ENCODE measurements around the gene THOC6. TPM values are rescaled to one million over a fixed set of nuclear protein-coding genes. Genes with fewer than 3 reads are reported as not detected.
A peak's percentile ranks its signal among the peaks of the same experiment; 100 is the strongest.

The THOC6 gene
- total RNA-seq, 1 donor from 2014 or later: 16.6 TPM

GRCh38 chr16:3022208-3022683 lies 1.6 kb upstream of the THOC6 start:
- peak; percentile 81 for DNase-seq (ENCODE audit: low spot score)
- Histone ChIP-seq H4K20me1 (ENCODE audit: low read depth) (peaks cover 48% of the 10 kb centered on the region), H3K79me2 (ENCODE audit: low read depth) (peaks cover 18% of the 10 kb centered on the region), H3K4me3 (peak overlapping the region; percentile 75), H3K4me2 (peak overlapping the region; percentile 84), H3F3A (ENCODE audit: low read depth) (peaks cover 56% of the 10 kb centered on the region), H2AFZ (replicated peaks) (no peak overlapping the region), H3K9me3 (ENCODE audit: low read depth) (no peaks in the 10 kb centered on the region), H3K27me3 (peaks cover 22% of the 10 kb centered on the region), H3K36me3 (no peaks in the 10 kb centered on the region), H3K9ac (no peak overlapping the region), H3K27ac (no peak overlapping the region), H3K4me1 (peaks cover 18% of the 10 kb centered on the region)
- Mint-ChIP-seq H3K27me3 (ENCODE audit: insufficient read depth, low read depth) (peaks cover 35% of the 10 kb centered on the region), H3K4me1 (peaks cover 48% of the 10 kb centered on the region), H3K36me3 (peaks cover 6% of the 10 kb centered on the region), H3K27ac (peak overlapping the region; percentile 88), H3K9me3 (no peaks in the 10 kb centered on the region), H3K4me3 (peak overlapping the region; percentile 93)
- TF ChIP-seq EZH2 (IDR thresholded peaks at IDR 0.05): no peak
- TF ChIP-seq EZH2phosphoT487 (IDR thresholded peaks at IDR 0.05): no peak
- TF ChIP-seq CTCF (IDR thresholded peaks at IDR 0.05): no peak

- Mint-ChIP-seq H3K9me3 (no peaks in the 10 kb centered on the region), H3K4me1 (peaks cover 50% of the 10 kb centered on the region), H3K4me3 (peak overlapping the region; percentile 93), H3K27me3 (ENCODE audit: insufficient read depth, low read depth) (peaks cover 35% of the 10 kb centered on the region), H3K36me3 (peaks cover 6% of the 10 kb centered on the region), H3K27ac (peak overlapping the region; percentile 88)
- peaks cover 57% of the 10 kb centered on the region for H3F3A ChIP-seq (ENCODE audit: low read depth)
- H3K36me3 ChIP-seq: no peaks in the 10 kb centered on the region
- H4K20me1 ChIP-seq (ENCODE audit: low read depth): peaks cover 51% of the 10 kb centered on the region
- H3K4me2 ChIP-seq: peak overlapping the region; percentile 84
- H3K4me1 ChIP-seq: peaks cover 18% of the 10 kb centered on the region
- H3K9ac ChIP-seq: no peak overlapping the region
- H3K27ac ChIP-seq: no peak overlapping the region
- no peaks in the 10 kb centered on the region for H3K9me3 ChIP-seq (ENCODE audit: low read depth)
- H3K79me2 ChIP-seq (ENCODE audit: low read depth): peaks cover 12% of the 10 kb centered on the region
- H3K4me3 ChIP-seq: peak overlapping the region; percentile 75
- peaks cover 17% of the 10 kb centered on the region for H3K27me3 ChIP-seq
- TF ChIP-seq EZH2phosphoT487 (IDR thresholded peaks at IDR 0.05) (no peak), EZH2 (IDR thresholded peaks at IDR 0.05) (no peak), CTCF (IDR thresholded peaks at IDR 0.05) (no peak)
- DNase-seq (ENCODE audit: low spot score): no peak
- H2AFZ ChIP-seq (replicated peaks): no peak overlapping the region
Observed at GRCh38 chr16:3022684-3023414, 986 bp upstream of the THOC6 start.

GRCh38 chr16:3023415-3023668 lies 493 bp upstream of the THOC6 start:
- Mint-ChIP-seq H3K27ac (no peak overlapping the region), H3K4me1 (peaks cover 47% of the 10 kb centered on the region), H3K27me3 (ENCODE audit: insufficient read depth, low read depth) (peaks cover 34% of the 10 kb centered on the region), H3K36me3 (peaks cover 6% of the 10 kb centered on the region), H3K4me3 (peak overlapping the region; percentile 93), H3K9me3 (no peaks in the 10 kb centered on the region)
- peaks cover 52% of the 10 kb centered on the region for H4K20me1 ChIP-seq (ENCODE audit: low read depth)
- H3K4me3 ChIP-seq: peak overlapping the region; percentile 75
- H3K9me3 ChIP-seq (ENCODE audit: low read depth): no peaks in the 10 kb centered on the region
- peaks cover 17% of the 10 kb centered on the region for H3K27me3 ChIP-seq
- no peak overlapping the region for H3K9ac ChIP-seq
- TF ChIP-seq EZH2phosphoT487 (IDR thresholded peaks at IDR 0.05): no peak
- no peak for TF ChIP-seq CTCF (IDR thresholded peaks at IDR 0.05)
- TF ChIP-seq EZH2 (IDR thresholded peaks at IDR 0.05): no peak
- peaks cover 10% of the 10 kb centered on the region for H3K79me2 ChIP-seq (ENCODE audit: low read depth)
- peaks cover 58% of the 10 kb centered on the region for H3F3A ChIP-seq (ENCODE audit: low read depth)
- peak overlapping the region; percentile 84 for H3K4me2 ChIP-seq
- no peak for DNase-seq (ENCODE audit: low spot score)
- peaks cover 19% of the 10 kb centered on the region for H3K4me1 ChIP-seq
- H3K36me3 ChIP-seq: no peaks in the 10 kb centered on the region
- H2AFZ ChIP-seq (replicated peaks): no peak overlapping the region
- H3K27ac ChIP-seq: no peak overlapping the region

Measured in neural progenitor cell (in vitro differentiated cells).